Neural crest cell (in vitro differentiated cells): ENCODE measurements around the gene ATM. TPM values are rescaled to one million over a fixed set of nuclear protein-coding genes. Genes with fewer than 3 reads are reported as not detected.
"Not testable (repeated sequence)": the region's sequence is repeated elsewhere in the genome, so short reads cannot be mapped to it uniquely, and the experiment has no call there.

ENCODE experiments used
- DNase-seq: peaks from one replicate; pipeline ENCODE4 v3.0.0; 2021; ENCODE audit warnings: low read depth, mixed read lengths, low spot score
- H3K27ac Mint-ChIP-seq: one replicate; pipeline ENCODE4 v1.8.0; 2021; ENCODE audit warnings: mild to moderate bottlenecking, mixed read lengths; ENCODE audit not compliant: unreplicated experiment
- H3K27me3 Mint-ChIP-seq: 2 replicates; pipeline ENCODE4 v1.8.0; 2021; ENCODE audit warnings: low read depth, mild to moderate bottlenecking, mixed read lengths
- H3K36me3 Mint-ChIP-seq: 2 replicates; pipeline ENCODE4 v1.8.0; 2021; ENCODE audit warnings: low read depth, mild to moderate bottlenecking, mixed read lengths
- H3K4me1 Mint-ChIP-seq: 2 replicates; pipeline ENCODE4 v1.8.0; 2021; ENCODE audit warnings: mixed read lengths
- H3K4me3 Mint-ChIP-seq: one replicate; pipeline ENCODE4 v1.8.0; 2021; ENCODE audit warnings: mild to moderate bottlenecking, mixed read lengths
- H3K9me3 Mint-ChIP-seq: 2 replicates; pipeline ENCODE4 v1.8.0; 2021; ENCODE audit warnings: mixed read lengths
- CTCF ChIP-seq: fragments of 200-600 bp; sonication (generic); conservative IDR thresholded peaks from 2 replicates; pipeline ENCODE4 v1.5.0; 2021; ENCODE audit warnings: antibody characterized with exemption, mild to moderate bottlenecking
- total RNA-seq: library from RNA; stranded (reverse); gene quantifications from 2 replicates; pipeline ENCODE4 v1.2.1, GENCODE V29; 2021

ATM gene
- total RNA-seq, 1 donor from 2014 or later = 68.5 TPM

GRCh38 chr11:108370315-108370714, 147.4 kb downstream of the ATM start:
- H3K27ac Mint-ChIP-seq = no peak overlapping the region
- no peak for DNase-seq
- peaks cover 5% of the 10 kb centered on the region for H3K9me3 Mint-ChIP-seq
- no peak overlapping the region for H3K4me3 Mint-ChIP-seq
- no peak for TF ChIP-seq CTCF
- H3K27me3 Mint-ChIP-seq = peaks cover 2% of the 10 kb centered on the region
- H3K36me3 Mint-ChIP-seq = peaks cover 19% of the 10 kb centered on the region
- no peaks in the 10 kb centered on the region for H3K4me1 Mint-ChIP-seq

- Mint-ChIP-seq H3K27ac (no peak overlapping the region), H3K36me3 (peaks cover 16% of the 10 kb centered on the region), H3K27me3 (peaks cover 2% of the 10 kb centered on the region), H3K4me3 (no peak overlapping the region), H3K9me3 (peaks cover 5% of the 10 kb centered on the region), H3K4me1 (no peaks in the 10 kb centered on the region)
- DNase-seq = no peak
- TF ChIP-seq CTCF = no peak
Measured at GRCh38 chr11:108370990-108371389, 148.1 kb downstream of the ATM start.

GRCh38 chr11:108373505-108373904, 150.6 kb downstream of the ATM start:
- not testable (repeated sequence) for H3K4me3 Mint-ChIP-seq, H3K27me3 Mint-ChIP-seq, H3K27ac Mint-ChIP-seq, H3K9me3 Mint-ChIP-seq, DNase-seq, H3K4me1 Mint-ChIP-seq
- peaks cover 16% of the 10 kb centered on the region for H3K36me3 Mint-ChIP-seq

GRCh38 chr11:108388576-108388975, 165.7 kb downstream of the ATM start:
- H3K36me3 Mint-ChIP-seq = no peaks in the 10 kb centered on the region
- TF ChIP-seq CTCF = no peak
- H3K4me1 Mint-ChIP-seq = no peaks in the 10 kb centered on the region
- H3K4me3 Mint-ChIP-seq = no peak overlapping the region
- no peaks in the 10 kb centered on the region for H3K27me3 Mint-ChIP-seq
- no peak overlapping the region for H3K27ac Mint-ChIP-seq
- H3K9me3 Mint-ChIP-seq = no peaks in the 10 kb centered on the region
- no peak for DNase-seq

- no peak overlapping the region for H3K4me3 Mint-ChIP-seq
- no peak overlapping the region for H3K27ac Mint-ChIP-seq
- H3K4me1 Mint-ChIP-seq = no peaks in the 10 kb centered on the region
- H3K9me3 Mint-ChIP-seq = no peaks in the 10 kb centered on the region
- no peaks in the 10 kb centered on the region for H3K27me3 Mint-ChIP-seq
- no peaks in the 10 kb centered on the region for H3K36me3 Mint-ChIP-seq
- no peak for TF ChIP-seq CTCF
- DNase-seq = no peak
Measured at GRCh38 chr11:108392353-108392752, 169.5 kb downstream of the ATM start.

- Mint-ChIP-seq H3K4me3 (no peak overlapping the region), H3K36me3 (no peaks in the 10 kb centered on the region), H3K4me1 (no peaks in the 10 kb centered on the region), H3K9me3 (no peaks in the 10 kb centered on the region), H3K27me3 (no peaks in the 10 kb centered on the region), H3K27ac (no peak overlapping the region)
- no peak for DNase-seq
- TF ChIP-seq CTCF = no peak
Measured at GRCh38 chr11:108393046-108393445, 170.2 kb downstream of the ATM start.
